Fibroblast of skin of scalp (primary cell): ENCODE measurements around the gene SCN2A.

Experiments
- DNase-seq: peaks from one replicate; pipeline ENCODE4 v3.0.0-alpha.2; 2013

SCN2A gene

GRCh38 chr2:165423081-165423480 is 183.9 kb downstream of the SCN2A start:
- DNase-seq, result no peak

DNA sequence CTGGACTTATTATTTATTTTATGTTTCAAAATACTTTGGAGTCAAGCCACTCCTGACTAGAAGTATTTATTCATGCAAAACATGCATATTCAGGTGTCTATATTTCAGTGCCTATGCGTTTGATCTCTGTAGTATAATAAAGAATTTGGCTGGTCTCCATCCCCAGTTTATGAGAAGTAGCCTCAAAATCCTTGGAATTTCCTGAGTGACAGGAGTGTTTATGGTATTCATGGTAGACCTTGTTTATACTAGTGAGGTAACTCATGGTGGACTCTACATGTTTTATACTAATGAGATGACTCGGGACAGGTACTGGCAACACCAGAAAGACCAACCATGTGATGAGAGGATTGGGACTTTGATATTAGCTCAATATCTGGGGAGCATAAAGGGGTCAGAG is 186.3 kb downstream of the SCN2A start:
- no peak for DNase-seq

DNA sequence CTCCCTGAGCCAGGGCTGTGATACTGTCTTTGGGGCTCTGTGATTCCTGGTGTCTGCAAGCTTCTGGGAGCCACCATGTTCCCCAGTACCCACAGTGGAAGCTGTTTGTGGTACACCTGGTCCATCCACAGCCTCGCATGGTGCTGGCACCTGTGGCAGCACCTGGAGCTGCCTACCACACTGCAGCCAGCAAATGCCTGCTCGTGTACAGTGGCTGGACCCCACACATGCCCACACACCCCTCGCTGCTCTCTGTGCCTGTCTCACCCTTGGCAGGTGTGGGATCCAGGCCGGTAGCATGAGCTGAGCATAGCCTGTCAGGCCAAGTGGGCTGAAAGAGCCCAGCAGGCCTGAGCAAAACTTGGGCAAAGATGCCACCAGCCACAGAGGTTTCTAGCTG is 188.5 kb downstream of the SCN2A start:
- no peak for DNase-seq

GRCh38 chr2:165428926-165429325 is 189.7 kb downstream of the SCN2A start:
- DNase-seq, result peak; percentile 10

GRCh38 chr2:165431014-165431413 is 191.8 kb downstream of the SCN2A start:
- DNase-seq, result no peak

DNA sequence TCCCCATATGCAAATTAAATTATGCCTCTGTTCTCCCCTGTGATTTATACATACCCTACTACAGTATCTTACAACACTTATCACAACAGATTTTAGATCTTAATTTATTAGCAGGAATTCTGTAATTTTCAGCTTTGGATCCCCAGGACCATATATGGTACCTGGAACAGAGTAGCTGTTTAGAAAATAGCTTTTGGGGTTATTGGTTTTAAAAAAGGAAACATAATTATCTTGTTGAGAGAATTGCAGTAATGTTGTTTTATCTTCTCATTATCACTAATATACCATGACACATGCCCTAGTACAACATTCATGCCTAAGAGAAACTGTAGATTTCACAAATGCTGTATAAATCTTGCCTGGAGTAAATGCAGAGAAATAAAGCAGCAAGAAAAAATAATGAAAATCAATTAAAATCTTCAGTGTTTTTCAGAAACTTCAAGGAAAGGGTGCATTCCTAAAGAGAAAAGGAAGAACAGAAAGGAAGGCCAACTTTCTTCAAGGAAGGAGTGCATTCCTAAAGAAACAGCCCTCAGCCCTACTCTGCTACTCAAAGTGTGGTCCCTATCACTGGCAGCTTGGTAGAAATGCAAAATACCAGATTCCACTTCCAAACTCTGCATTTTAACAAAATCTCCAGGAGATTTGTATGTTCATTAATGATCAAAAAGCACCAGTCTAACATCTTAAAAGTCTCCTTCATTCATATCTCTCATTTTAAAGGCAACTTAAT is 193.2 kb downstream of the SCN2A start:
- no peak for DNase-seq

- DNase-seq, result no peak
These were observed 195.8 kb downstream of the SCN2A start for GRCh38 chr2:165434865-165435496.

GRCh38 chr2:165435611-165436010 is 196.4 kb downstream of the SCN2A start:
- no peak for DNase-seq

- DNase-seq, result no peak
These were observed 197.3 kb downstream of the SCN2A start for GRCh38 chr2:165436559-165436958.

GRCh38 chr2:165440367-165440766 is 201.2 kb downstream of the SCN2A start:
- DNase-seq, result peak; percentile 80
